ENCODE results near the gene PIK3C2G. TPM values are rescaled to one million over a fixed set of nuclear protein-coding genes. Genes with fewer than 3 reads are reported as not detected.
A peak's percentile ranks its signal among the peaks of the same experiment; 100 is the strongest.

Gene PIK3C2G
- total RNA-seq, 1 donor from 2014 or later, result not detected

DNA sequence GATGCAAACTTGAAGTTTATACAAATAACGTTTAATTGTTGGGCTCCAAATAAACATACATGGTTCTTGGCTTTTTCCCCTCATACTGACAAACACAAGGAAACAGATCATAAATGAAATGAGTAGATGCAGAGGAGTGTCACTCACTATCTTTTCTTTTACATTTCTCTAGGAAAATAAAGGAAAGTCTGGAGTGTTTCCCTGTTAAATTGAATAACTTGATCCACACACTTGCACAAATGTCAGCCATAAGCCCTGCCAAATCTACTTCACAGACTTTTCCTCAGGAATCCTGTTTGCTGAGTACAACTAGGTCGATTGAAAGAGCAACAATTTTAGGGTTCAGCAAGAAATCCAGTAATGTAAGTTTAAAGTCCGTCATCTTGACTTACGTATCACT is 301.2 kb downstream of the PIK3C2G start:
- Histone ChIP-seq H3K36me3 (no peaks in the 10 kb centered on the region), H3F3A (ENCODE audit: low read depth) (no peaks in the 10 kb centered on the region), H3K9me3 (ENCODE audit: low read depth) (no peaks in the 10 kb centered on the region), H3K4me3 (no peak overlapping the region), H4K20me1 (ENCODE audit: low read depth) (no peaks in the 10 kb centered on the region), H3K27ac (no peak overlapping the region), H3K4me2 (no peak overlapping the region), H2AFZ (replicated peaks) (peak overlapping the region; percentile 47), H3K9ac (no peak overlapping the region), H3K4me1 (peaks cover 4% of the 10 kb centered on the region), H3K27me3 (no peaks in the 10 kb centered on the region), H3K79me2 (ENCODE audit: low read depth) (no peaks in the 10 kb centered on the region)
- Mint-ChIP-seq H3K4me1 (peaks cover 4% of the 10 kb centered on the region), H3K36me3 (no peaks in the 10 kb centered on the region), H3K27ac (no peak overlapping the region), H3K9me3 (no peaks in the 10 kb centered on the region), H3K27me3 (ENCODE audit: insufficient read depth, low read depth) (no peaks in the 10 kb centered on the region), H3K4me3 (no peak overlapping the region)
- TF ChIP-seq EZH2phosphoT487 (IDR thresholded peaks at IDR 0.05) (no peak), EZH2 (IDR thresholded peaks at IDR 0.05) (no peak)
- TF ChIP-seq, protein P1, sequence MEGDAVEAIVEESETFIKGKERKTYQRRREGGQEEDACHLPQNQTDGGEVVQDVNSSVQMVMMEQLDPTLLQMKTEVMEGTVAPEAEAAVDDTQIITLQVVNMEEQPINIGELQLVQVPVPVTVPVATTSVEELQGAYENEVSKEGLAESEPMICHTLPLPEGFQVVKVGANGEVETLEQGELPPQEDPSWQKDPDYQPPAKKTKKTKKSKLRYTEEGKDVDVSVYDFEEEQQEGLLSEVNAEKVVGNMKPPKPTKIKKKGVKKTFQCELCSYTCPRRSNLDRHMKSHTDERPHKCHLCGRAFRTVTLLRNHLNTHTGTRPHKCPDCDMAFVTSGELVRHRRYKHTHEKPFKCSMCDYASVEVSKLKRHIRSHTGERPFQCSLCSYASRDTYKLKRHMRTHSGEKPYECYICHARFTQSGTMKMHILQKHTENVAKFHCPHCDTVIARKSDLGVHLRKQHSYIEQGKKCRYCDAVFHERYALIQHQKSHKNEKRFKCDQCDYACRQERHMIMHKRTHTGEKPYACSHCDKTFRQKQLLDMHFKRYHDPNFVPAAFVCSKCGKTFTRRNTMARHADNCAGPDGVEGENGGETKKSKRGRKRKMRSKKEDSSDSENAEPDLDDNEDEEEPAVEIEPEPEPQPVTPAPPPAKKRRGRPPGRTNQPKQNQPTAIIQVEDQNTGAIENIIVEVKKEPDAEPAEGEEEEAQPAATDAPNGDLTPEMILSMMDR (IDR thresholded peaks at IDR 0.05), result no peak
- DNase-seq (ENCODE audit: low spot score), result no peak

DNA sequence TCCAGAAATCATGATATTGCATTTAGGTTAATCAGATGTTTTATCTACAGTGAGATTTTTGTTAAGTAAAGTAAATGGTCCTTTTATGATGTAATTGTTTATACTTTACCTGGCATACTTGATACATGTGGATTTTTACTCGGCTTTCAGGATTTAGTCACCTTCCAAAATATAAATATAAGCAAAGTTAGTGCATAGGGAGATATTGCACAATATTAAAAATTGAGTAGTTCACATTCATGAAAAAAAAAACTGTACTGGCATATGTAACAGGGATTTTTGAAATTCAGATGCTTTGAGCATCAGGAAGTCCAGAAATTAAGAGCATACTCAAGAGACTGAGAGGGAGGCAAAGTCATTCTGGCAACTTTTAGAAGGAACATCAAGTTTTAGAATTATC is 303.0 kb downstream of the PIK3C2G start:
- Mint-ChIP-seq H3K27me3 (ENCODE audit: insufficient read depth, low read depth) (peaks cover 3% of the 10 kb centered on the region), H3K36me3 (no peaks in the 10 kb centered on the region), H3K4me3 (no peak overlapping the region), H3K9me3 (no peaks in the 10 kb centered on the region), H3K4me1 (peaks cover 4% of the 10 kb centered on the region), H3K27ac (no peak overlapping the region)
- DNase-seq (ENCODE audit: low spot score), result no peak
- H3K79me2 ChIP-seq (ENCODE audit: low read depth), result no peaks in the 10 kb centered on the region
- TF ChIP-seq EZH2phosphoT487 (IDR thresholded peaks at IDR 0.05) (no peak), EZH2 (IDR thresholded peaks at IDR 0.05) (no peak)
- TF ChIP-seq, protein P1 (IDR thresholded peaks at IDR 0.05), result no peak
- no peaks in the 10 kb centered on the region for H3K9me3 ChIP-seq (ENCODE audit: low read depth)
- H3K36me3 ChIP-seq, result no peaks in the 10 kb centered on the region
- H3F3A ChIP-seq (ENCODE audit: low read depth), result no peaks in the 10 kb centered on the region
- H3K9ac ChIP-seq, result no peak overlapping the region
- H4K20me1 ChIP-seq (ENCODE audit: low read depth), result no peaks in the 10 kb centered on the region
- no peaks in the 10 kb centered on the region for H3K27me3 ChIP-seq
- no peak overlapping the region for H2AFZ ChIP-seq (replicated peaks)
- peaks cover 4% of the 10 kb centered on the region for H3K4me1 ChIP-seq
- H3K27ac ChIP-seq, result no peak overlapping the region
- no peak overlapping the region for H3K4me2 ChIP-seq
- H3K4me3 ChIP-seq, result no peak overlapping the region

DNA sequence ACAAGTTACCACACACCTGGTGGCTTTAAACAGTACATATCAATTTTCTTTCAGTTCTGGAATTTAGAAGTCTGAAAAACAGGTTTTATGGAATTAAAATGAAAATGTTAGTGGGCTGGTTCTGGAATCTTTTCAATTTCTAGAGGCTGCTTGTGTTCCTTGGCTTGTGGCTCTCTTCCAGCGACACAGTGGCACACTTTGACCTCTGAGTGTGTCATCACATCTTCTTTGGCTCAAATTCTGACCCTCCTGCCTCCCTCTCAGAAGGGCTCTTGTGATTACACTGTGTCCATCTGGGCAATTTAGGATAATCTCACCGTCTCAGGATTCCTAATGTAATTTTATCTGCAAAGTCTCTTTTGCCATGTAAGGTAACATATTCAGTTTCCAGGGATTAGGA is 306.5 kb downstream of the PIK3C2G start:
- H3K4me3 ChIP-seq, result no peak overlapping the region
- Mint-ChIP-seq H3K36me3 (no peaks in the 10 kb centered on the region), H3K27ac (no peak overlapping the region), H3K4me3 (no peak overlapping the region), H3K9me3 (no peaks in the 10 kb centered on the region), H3K4me1 (peaks cover 4% of the 10 kb centered on the region), H3K27me3 (ENCODE audit: insufficient read depth, low read depth) (peaks cover 5% of the 10 kb centered on the region)
- H3K4me2 ChIP-seq, result no peak overlapping the region
- no peak overlapping the region for H3K27ac ChIP-seq
- H2AFZ ChIP-seq (replicated peaks), result no peak overlapping the region
- H3K36me3 ChIP-seq, result no peaks in the 10 kb centered on the region
- TF ChIP-seq EZH2 (IDR thresholded peaks at IDR 0.05) (no peak), EZH2phosphoT487 (IDR thresholded peaks at IDR 0.05) (no peak)
- TF ChIP-seq, protein P1 (IDR thresholded peaks at IDR 0.05), result no peak
- H3K27me3 ChIP-seq, result no peaks in the 10 kb centered on the region
- no peaks in the 10 kb centered on the region for H4K20me1 ChIP-seq (ENCODE audit: low read depth)
- H3K9ac ChIP-seq, result no peak overlapping the region
- no peaks in the 10 kb centered on the region for H3K79me2 ChIP-seq (ENCODE audit: low read depth)
- no peak for DNase-seq (ENCODE audit: low spot score)
- peaks cover 9% of the 10 kb centered on the region for H3K4me1 ChIP-seq
- H3K9me3 ChIP-seq (ENCODE audit: low read depth), result no peaks in the 10 kb centered on the region
- H3F3A ChIP-seq (ENCODE audit: low read depth), result no peaks in the 10 kb centered on the region
